HepG2 (cell line): ENCODE measurements around the gene SETSIP.
"Not testable (repeated sequence)": the region's sequence is repeated elsewhere in the genome, so short reads cannot be mapped to it uniquely, and the experiment has no call there.

Experiments used
- HNRNPK ChIP-seq: fragments of 200-400 bp; formaldehyde crosslinking; IDR thresholded peaks from 2 replicates; pipeline ENCODE4 v1.6.1; 2018; ENCODE audit warnings: low read length, low read depth, moderate library complexity, mild to moderate bottlenecking; ENCODE audit not compliant: poor library complexity, severe bottlenecking
- ZNF121 ChIP-seq: sonication (generic); formaldehyde crosslinking; IDR thresholded peaks from 2 replicates; pipeline ENCODE4 v1.5.0; 2020; ENCODE audit warnings: mild to moderate bottlenecking, missing genetic modification reagents

DNA sequence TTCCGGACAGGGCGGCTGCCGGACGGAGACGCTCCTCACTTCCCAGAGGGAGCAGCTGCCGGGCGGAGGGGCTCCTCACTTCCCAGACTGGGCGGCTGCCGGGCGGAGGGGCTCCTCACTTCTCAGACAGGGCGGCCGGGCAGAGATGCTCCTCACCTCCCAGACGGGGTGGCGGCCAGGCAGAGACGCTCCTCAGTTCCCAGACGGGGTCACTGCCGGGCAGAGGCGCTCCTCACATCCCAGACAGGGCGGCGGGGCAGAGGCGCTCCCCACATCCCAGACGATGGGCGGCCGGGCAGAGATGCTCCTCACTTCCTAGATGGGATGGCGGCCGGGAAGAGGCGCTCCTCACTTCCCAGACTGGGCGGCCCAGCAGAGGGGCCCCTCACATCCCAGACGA is 49.2 kb downstream of the SETSIP start:
- not testable (repeated sequence) for TF ChIP-seq HNRNPK; ZNF121 (CRISPR knock-in tag)
